B cell (primary cell): ENCODE data around the gene PISD.

Source experiments
- EZH2 ChIP-seq: IDR thresholded peaks from 2 replicates; pipeline ENCODE4 v1.6.1; 2012; ENCODE audit warnings: borderline replicate concordance, low read depth, mild to moderate bottlenecking, moderate library complexity, low read length; ENCODE audit not compliant: insufficient read depth, poor library complexity, severe bottlenecking
- TF ChIP-seq, protein P1 (sequence below): fragments of 200-600 bp; IDR thresholded peaks from one replicate; pipeline ENCODE4 v1.8.0; 2022; ENCODE audit warnings: antibody characterized with exemption, mild to moderate bottlenecking

DNA sequence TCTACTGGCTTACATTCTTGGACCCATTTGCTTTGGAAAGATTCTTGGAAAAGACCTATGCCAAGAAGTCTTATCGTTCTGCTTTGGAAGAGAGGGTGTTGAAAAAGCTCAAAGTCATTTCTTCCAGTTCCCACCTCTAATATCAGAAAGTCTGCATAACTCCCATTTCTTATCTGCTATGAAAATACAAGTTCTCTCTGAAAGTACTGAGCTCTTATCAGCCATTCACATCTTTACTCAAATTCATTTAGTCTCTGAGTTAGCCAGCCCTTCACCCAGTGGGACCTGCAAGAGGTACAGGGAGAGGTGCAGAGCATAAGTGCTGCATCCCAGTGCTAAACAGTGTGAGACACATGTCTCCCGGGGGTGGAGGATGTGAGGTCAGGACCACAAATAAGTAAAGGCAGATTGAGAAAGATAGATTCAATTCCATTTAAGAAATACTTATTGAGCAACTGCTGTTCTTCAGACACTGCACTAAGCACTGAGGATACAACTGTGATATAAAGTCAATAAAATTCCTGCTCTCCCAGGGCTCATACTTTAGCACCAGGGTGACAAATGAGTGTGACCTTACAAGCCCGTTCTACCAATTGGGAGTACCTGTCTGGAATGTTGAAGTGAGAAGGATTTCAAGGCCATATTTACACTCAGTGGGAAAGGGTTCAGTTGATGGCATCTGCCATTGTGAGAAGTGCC is 76.7 kb downstream of the PISD start:
- TF ChIP-seq, protein P1, sequence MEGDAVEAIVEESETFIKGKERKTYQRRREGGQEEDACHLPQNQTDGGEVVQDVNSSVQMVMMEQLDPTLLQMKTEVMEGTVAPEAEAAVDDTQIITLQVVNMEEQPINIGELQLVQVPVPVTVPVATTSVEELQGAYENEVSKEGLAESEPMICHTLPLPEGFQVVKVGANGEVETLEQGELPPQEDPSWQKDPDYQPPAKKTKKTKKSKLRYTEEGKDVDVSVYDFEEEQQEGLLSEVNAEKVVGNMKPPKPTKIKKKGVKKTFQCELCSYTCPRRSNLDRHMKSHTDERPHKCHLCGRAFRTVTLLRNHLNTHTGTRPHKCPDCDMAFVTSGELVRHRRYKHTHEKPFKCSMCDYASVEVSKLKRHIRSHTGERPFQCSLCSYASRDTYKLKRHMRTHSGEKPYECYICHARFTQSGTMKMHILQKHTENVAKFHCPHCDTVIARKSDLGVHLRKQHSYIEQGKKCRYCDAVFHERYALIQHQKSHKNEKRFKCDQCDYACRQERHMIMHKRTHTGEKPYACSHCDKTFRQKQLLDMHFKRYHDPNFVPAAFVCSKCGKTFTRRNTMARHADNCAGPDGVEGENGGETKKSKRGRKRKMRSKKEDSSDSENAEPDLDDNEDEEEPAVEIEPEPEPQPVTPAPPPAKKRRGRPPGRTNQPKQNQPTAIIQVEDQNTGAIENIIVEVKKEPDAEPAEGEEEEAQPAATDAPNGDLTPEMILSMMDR: no peak
- TF ChIP-seq EZH2: no peak
